ENCODE data around the gene ADARB2. TPM values are rescaled to one million over a fixed set of nuclear protein-coding genes. Genes with fewer than 3 reads are reported as not detected.
A peak's percentile ranks its signal among the peaks of the same experiment; 100 is the strongest.

ADARB2 gene
- total and polyA plus RNA-seq, 7 experiments from 2014 or later, result 0.05 to 13.6 (median 6.3) TPM; not detected in 3

- Mint-ChIP-seq H3K36me3 (no peaks in the 10 kb centered on the region), H3K27ac (no peak overlapping the region), H3K4me1 (peaks cover 0 to 15% (median 9%) of the 10 kb centered on the region in 7 donors), H3K4me3 (no peak overlapping the region), H3K27me3 (peaks cover 62 to 84% (median 72%) of the 10 kb centered on the region in 5 donors), H3K9me3 (no peaks in the 10 kb centered on the region)
- no peak for ATAC-seq
- intact Hi-C loops (cut with micrococcal nuclease), result no loop called here
- POLR2A ChIA-PET, result no interaction called here
- H3K36me3 ChIP-seq (ENCODE audit: control insufficient read depth in 2 of 3, insufficient read depth in 3 of 3, low read length in 3 of 3), result no peaks in the 10 kb centered on the region
- no peak overlapping the region for H3K4me3 ChIP-seq (ENCODE audit: low read length)
- H3K27me3 ChIP-seq (ENCODE audit: control insufficient read depth in 2 of 2, insufficient read depth in 2 of 2, low read length in 2 of 2), result peaks cover 2 to 4% of the 10 kb centered on the region in 2 donors
- no peak for DNase-seq
- no peak overlapping the region for H3K27ac ChIP-seq (ENCODE audit: low read depth, low read length)
- no peaks in the 10 kb centered on the region for H3K4me1 ChIP-seq (ENCODE audit: control insufficient read depth in 2 of 2, insufficient read depth in 2 of 2, low read length in 2 of 2)
- CTCF ChIA-PET, result no interaction called here
- no peaks in the 10 kb centered on the region for H3K9me3 ChIP-seq (ENCODE audit: control insufficient read depth in 2 of 3, low read length in 3 of 3)
Measured at GRCh38 chr10:1738950-1739349, 1.6 kb upstream of the ADARB2 start.

GRCh38 chr10:1736972-1737221 lies 428 bp downstream of the ADARB2 start:
- intact Hi-C loops (cut with micrococcal nuclease), result no loop called here
- DNase-seq (no peak), ATAC-seq (no peak)
- Histone ChIP-seq H3K36me3 (ENCODE audit: control insufficient read depth in 2 of 3, insufficient read depth in 3 of 3, low read length in 3 of 3) (no peaks in the 10 kb centered on the region), H3K9me3 (ENCODE audit: control insufficient read depth in 2 of 3, low read length in 3 of 3) (no peaks in the 10 kb centered on the region), H3K4me1 (ENCODE audit: control insufficient read depth in 2 of 2, insufficient read depth in 2 of 2, low read length in 2 of 2) (no peaks in the 10 kb centered on the region), H3K27ac (ENCODE audit: low read depth, low read length) (no peak overlapping the region), H3K4me3 (ENCODE audit: low read length) (no peak overlapping the region), H3K27me3 (ENCODE audit: control insufficient read depth in 2 of 2, insufficient read depth in 2 of 2, low read length in 2 of 2) (peaks cover 2 to 4% of the 10 kb centered on the region in 2 donors)
- ChIA-PET POLR2A (no interaction called here), CTCF (no interaction called here)
- peaks cover 0 to 15% (median 9%) of the 10 kb centered on the region in 7 donors for H3K4me1 Mint-ChIP-seq
- H3K36me3 Mint-ChIP-seq, result no peaks in the 10 kb centered on the region
- H3K4me3 Mint-ChIP-seq, result peak overlapping the region in 5 of 10 donors; percentile 33 to 68 (median 59)
- peaks cover 78 to 88% (median 82%) of the 10 kb centered on the region in 5 donors for H3K27me3 Mint-ChIP-seq
- H3K27ac Mint-ChIP-seq, result no peak overlapping the region
- no peaks in the 10 kb centered on the region for H3K9me3 Mint-ChIP-seq

GRCh38 chr10:1736144-1736971 lies 967 bp downstream of the ADARB2 start:
- Histone ChIP-seq H3K27me3 (ENCODE audit: control insufficient read depth in 2 of 2, insufficient read depth in 2 of 2, low read length in 2 of 2) (peaks cover 2 to 4% of the 10 kb centered on the region in 2 donors), H3K4me1 (ENCODE audit: control insufficient read depth in 2 of 2, insufficient read depth in 2 of 2, low read length in 2 of 2) (no peaks in the 10 kb centered on the region), H3K4me3 (ENCODE audit: low read length) (no peak overlapping the region), H3K9me3 (ENCODE audit: control insufficient read depth in 2 of 3, low read length in 3 of 3) (no peaks in the 10 kb centered on the region), H3K27ac (ENCODE audit: low read depth, low read length) (no peak overlapping the region), H3K36me3 (ENCODE audit: control insufficient read depth in 2 of 3, insufficient read depth in 3 of 3, low read length in 3 of 3) (no peaks in the 10 kb centered on the region)
- intact Hi-C loops (cut with micrococcal nuclease), result no loop called here
- peaks cover 0 to 15% (median 9%) of the 10 kb centered on the region in 7 donors for H3K4me1 Mint-ChIP-seq
- H3K36me3 Mint-ChIP-seq, result no peaks in the 10 kb centered on the region
- ATAC-seq (no peak), DNase-seq (no peak)
- no peak overlapping the region for H3K27ac Mint-ChIP-seq
- peak overlapping the region in 8 of 10 donors; percentile 32 to 68 (median 50) for H3K4me3 Mint-ChIP-seq
- POLR2A ChIA-PET, result no interaction called here
- H3K9me3 Mint-ChIP-seq, result no peaks in the 10 kb centered on the region
- CTCF ChIA-PET, result no interaction called here
- peaks cover 80 to 89% (median 82%) of the 10 kb centered on the region in 5 donors for H3K27me3 Mint-ChIP-seq

GRCh38 chr10:1735562-1735961 lies 1.8 kb downstream of the ADARB2 start:
- H3K9me3 ChIP-seq (ENCODE audit: control insufficient read depth in 2 of 3, low read length in 3 of 3), result no peaks in the 10 kb centered on the region
- H3K9me3 Mint-ChIP-seq, result no peaks in the 10 kb centered on the region
- ATAC-seq (no peak), DNase-seq (no peak)
- ChIA-PET CTCF (no interaction called here), POLR2A (no interaction called here)
- H3K36me3 ChIP-seq (ENCODE audit: control insufficient read depth in 2 of 3, insufficient read depth in 3 of 3, low read length in 3 of 3), result no peaks in the 10 kb centered on the region
- H3K27ac ChIP-seq (ENCODE audit: low read depth, low read length), result no peak overlapping the region
- H3K4me3 ChIP-seq (ENCODE audit: low read length), result no peak overlapping the region
- no peaks in the 10 kb centered on the region for H3K36me3 Mint-ChIP-seq
- no peaks in the 10 kb centered on the region for H3K4me1 ChIP-seq (ENCODE audit: control insufficient read depth in 2 of 2, insufficient read depth in 2 of 2, low read length in 2 of 2)
- H3K27me3 Mint-ChIP-seq, result peaks cover 81 to 91% (median 82%) of the 10 kb centered on the region in 5 donors
- H3K27ac Mint-ChIP-seq, result no peak overlapping the region
- H3K27me3 ChIP-seq (ENCODE audit: control insufficient read depth in 2 of 2, insufficient read depth in 2 of 2, low read length in 2 of 2), result peaks cover 2 to 4% of the 10 kb centered on the region in 2 donors
- peak overlapping the region in 2 of 10 donors; percentile 36 to 40 for H3K4me3 Mint-ChIP-seq
- intact Hi-C loops (cut with micrococcal nuclease), result no loop called here
- H3K4me1 Mint-ChIP-seq, result peaks cover 0 to 15% (median 9%) of the 10 kb centered on the region in 7 donors

- H3K4me1 Mint-ChIP-seq, result peaks cover 0 to 15% (median 9%) of the 10 kb centered on the region in 7 donors
- Histone ChIP-seq H3K36me3 (ENCODE audit: control insufficient read depth in 2 of 3, insufficient read depth in 3 of 3, low read length in 3 of 3) (no peaks in the 10 kb centered on the region), H3K9me3 (ENCODE audit: control insufficient read depth in 2 of 3, low read length in 3 of 3) (no peaks in the 10 kb centered on the region), H3K27ac (ENCODE audit: low read depth, low read length) (no peak overlapping the region), H3K27me3 (ENCODE audit: control insufficient read depth in 2 of 2, insufficient read depth in 2 of 2, low read length in 2 of 2) (peaks cover 0 to 4% of the 10 kb centered on the region in 2 donors), H3K4me3 (ENCODE audit: low read length) (no peak overlapping the region), H3K4me1 (ENCODE audit: control insufficient read depth in 2 of 2, insufficient read depth in 2 of 2, low read length in 2 of 2) (no peaks in the 10 kb centered on the region)
- no peaks in the 10 kb centered on the region for H3K9me3 Mint-ChIP-seq
- ATAC-seq (no peak), DNase-seq (no peak)
- H3K27me3 Mint-ChIP-seq, result peaks cover 77 to 89% (median 81%) of the 10 kb centered on the region in 5 donors
- no peaks in the 10 kb centered on the region for H3K36me3 Mint-ChIP-seq
- H3K27ac Mint-ChIP-seq, result no peak overlapping the region
- H3K4me3 Mint-ChIP-seq, result no peak overlapping the region
- POLR2A ChIA-PET, result no interaction called here
- intact Hi-C loops (cut with micrococcal nuclease), result no loop called here
- CTCF ChIA-PET, result no interaction called here
Measured at GRCh38 chr10:1734288-1734687, 3.0 kb downstream of the ADARB2 start.

GRCh38 chr10:1733720-1734119 lies 3.6 kb downstream of the ADARB2 start:
- H3K9me3 Mint-ChIP-seq, result no peaks in the 10 kb centered on the region
- no peaks in the 10 kb centered on the region for H3K9me3 ChIP-seq (ENCODE audit: control insufficient read depth in 2 of 3, low read length in 3 of 3)
- no peak for ATAC-seq
- peaks cover 0 to 4% of the 10 kb centered on the region in 2 donors for H3K27me3 ChIP-seq (ENCODE audit: control insufficient read depth in 2 of 2, insufficient read depth in 2 of 2, low read length in 2 of 2)
- no peaks in the 10 kb centered on the region for H3K36me3 Mint-ChIP-seq
- no peaks in the 10 kb centered on the region for H3K36me3 ChIP-seq (ENCODE audit: control insufficient read depth in 2 of 3, insufficient read depth in 3 of 3, low read length in 3 of 3)
- DNase-seq, result no peak
- H3K4me1 ChIP-seq (ENCODE audit: control insufficient read depth in 2 of 2, insufficient read depth in 2 of 2, low read length in 2 of 2), result no peaks in the 10 kb centered on the region
- H3K4me3 ChIP-seq (ENCODE audit: low read length), result no peak overlapping the region
- POLR2A ChIA-PET, result no interaction called here
- intact Hi-C loops (cut with micrococcal nuclease), result no loop called here
- peaks cover 74 to 83% (median 75%) of the 10 kb centered on the region in 5 donors for H3K27me3 Mint-ChIP-seq
- CTCF ChIA-PET, result no interaction called here
- H3K27ac Mint-ChIP-seq, result no peak overlapping the region
- H3K4me3 Mint-ChIP-seq, result no peak overlapping the region
- no peak overlapping the region for H3K27ac ChIP-seq (ENCODE audit: low read depth, low read length)
- H3K4me1 Mint-ChIP-seq, result peaks cover 0 to 15% (median 9%) of the 10 kb centered on the region in 7 donors

GRCh38 chr10:1732564-1732996 lies 4.7 kb downstream of the ADARB2 start:
- no peaks in the 10 kb centered on the region for H3K4me1 ChIP-seq (ENCODE audit: control insufficient read depth in 2 of 2, insufficient read depth in 2 of 2, low read length in 2 of 2)
- H3K27ac ChIP-seq (ENCODE audit: low read depth, low read length), result no peak overlapping the region
- no peaks in the 10 kb centered on the region for H3K36me3 ChIP-seq (ENCODE audit: control insufficient read depth in 2 of 3, insufficient read depth in 3 of 3, low read length in 3 of 3)
- no peaks in the 10 kb centered on the region for H3K36me3 Mint-ChIP-seq
- H3K27me3 Mint-ChIP-seq, result peaks cover 64 to 77% (median 67%) of the 10 kb centered on the region in 5 donors
- no peaks in the 10 kb centered on the region for H3K9me3 Mint-ChIP-seq
- H3K4me1 Mint-ChIP-seq, result peaks cover 0 to 11% (median 5%) of the 10 kb centered on the region in 7 donors
- POLR2A ChIA-PET, result no interaction called here
- H3K4me3 ChIP-seq (ENCODE audit: low read length), result no peak overlapping the region
- no peak for ATAC-seq
- H3K9me3 ChIP-seq (ENCODE audit: control insufficient read depth in 2 of 3, low read length in 3 of 3), result no peaks in the 10 kb centered on the region
- H3K27me3 ChIP-seq (ENCODE audit: control insufficient read depth in 2 of 2, insufficient read depth in 2 of 2, low read length in 2 of 2), result peaks cover 0 to 4% of the 10 kb centered on the region in 2 donors
- H3K4me3 Mint-ChIP-seq, result no peak overlapping the region
- CTCF ChIA-PET, result no interaction called here
- no peak overlapping the region for H3K27ac Mint-ChIP-seq
- intact Hi-C loops (cut with micrococcal nuclease), result no loop called here
- DNase-seq, result no peak

Measured in naive thymus-derived CD4-positive, alpha-beta T cell (primary cell).